Thyroid gland (tissue), 4 donors: Measurements from ENCODE around the gene FOXF1.

Experiments
- CTCF ChIP-seq, 6 experiments: fragments of 200-600 bp in 3 of 6; fragments of 450-650 bp in 3 of 6; sonication (generic) in 3 of 6; IDR thresholded peaks; one replicate each; pipeline ENCODE4 v1.5.1; 2016 to 2019; ENCODE audit warnings: antibody characterized with exemption in 6 of 6, mild to moderate bottlenecking in 2 of 6, inconsistent platforms in 1 of 6, moderate library complexity in 1 of 6
- POLR2A ChIP-seq, 2 donors: fragments of 450-650 bp; IDR thresholded peaks; one replicate each; pipeline ENCODE4 v1.6.1; 2017; ENCODE audit warnings: antibody characterized with exemption in 2 of 2, mild to moderate bottlenecking in 2 of 2, moderate library complexity in 1 of 2

GRCh38 chr16:86491640-86492023 is 18.7 kb upstream of the FOXF1 start:
- TF ChIP-seq POLR2A (IDR thresholded peaks at IDR 0.05) (no peak), CTCF (IDR thresholded peaks at IDR 0.05) (no peak)
